NCI-H2171 (cell line): ENCODE measurements around the gene SMARCD3.
A peak's percentile ranks its signal among the peaks of the same experiment; 100 is the strongest.

Experiments used
- DNase-seq: peaks from one replicate; lab custom pipeline; 2025; lab: John Stamatoyannopoulos, UW

SMARCD3 gene

GRCh38 chr7:151236406-151236805 lies 12.1 kb downstream of the SMARCD3 start:
- no peak for DNase-seq

- DNase-seq, result no peak
Measured at GRCh38 chr7:151235091-151235787, 13.3 kb downstream of the SMARCD3 start.

GRCh38 chr7:151233804-151234203 lies 14.7 kb downstream of the SMARCD3 start:
- no peak for DNase-seq

GRCh38 chr7:151232917-151233701 lies 15.4 kb downstream of the SMARCD3 start:
- DNase-seq, result no peak

GRCh38 chr7:151232091-151232916 lies 16.2 kb downstream of the SMARCD3 start, which contains the start of gene CHPF2:
Gene CHPF2 (plus strand): TSS chr7:151232483. CDS start chr7:151234012, 1,529 bp downstream.
- peak; percentile 79 for DNase-seq

GRCh38 chr7:151231080-151231479 lies 17.4 kb downstream of the SMARCD3 start:
- DNase-seq, result no peak

- DNase-seq, result no peak
Measured at GRCh38 chr7:151229249-151229648, 19.2 kb downstream of the SMARCD3 start.

- DNase-seq, result no peak
Measured at GRCh38 chr7:151228024-151228866, 20.2 kb downstream of the SMARCD3 start.

GRCh38 chr7:151226875-151227782 lies 21.4 kb downstream of the SMARCD3 start, which contains the start of gene ABCF2:
Gene ABCF2 (minus strand): TSS chr7:151227205. CDS start chr7:151226458, 747 bp downstream.
- peak; percentile 98 for DNase-seq

- no peak for DNase-seq
Measured at GRCh38 chr7:151226560-151226874, 22.0 kb downstream of the SMARCD3 start.

- DNase-seq, result no peak
Measured at GRCh38 chr7:151225948-151226510, 22.5 kb downstream of the SMARCD3 start.

GRCh38 chr7:151223728-151224127 lies 24.8 kb downstream of the SMARCD3 start:
- DNase-seq, result no peak

GRCh38 chr7:151218170-151218569 lies 30.3 kb downstream of the SMARCD3 start:
- DNase-seq, result no peak

- no peak for DNase-seq
Measured at GRCh38 chr7:151215396-151215795, 33.1 kb downstream of the SMARCD3 start.

GRCh38 chr7:151213826-151214225 lies 34.7 kb downstream of the SMARCD3 start:
- no peak for DNase-seq

- DNase-seq, result no peak
Measured at GRCh38 chr7:151212626-151213025, 35.9 kb downstream of the SMARCD3 start.

GRCh38 chr7:151211155-151211772 lies 37.2 kb downstream of the SMARCD3 start:
- DNase-seq, result no peak

- DNase-seq, result no peak
Measured at GRCh38 chr7:151210087-151210854, 38.2 kb downstream of the SMARCD3 start, which contains the start of gene H2BK1. Gene H2BK1 (minus strand): TSS chr7:151210488. CDS start chr7:151210318, 170 bp downstream.

- DNase-seq, result no peak
Measured at GRCh38 chr7:151209588-151209987, 38.9 kb downstream of the SMARCD3 start.
